Hematopoietic multipotent progenitor cell treated with erythropoietin and hydrocortisone succinate and interleukin-3 and kit ligand, for 15 days (in vitro differentiated cells): ENCODE measurements around the gene BARHL1.

Source experiments
- DNase-seq: peaks from one replicate; pipeline ENCODE4 v3.0.0-alpha.2; 2015; ENCODE audit warnings: low spot score

BARHL1 gene

GRCh38 chr9:132615774-132616173 is 33.4 kb downstream of the BARHL1 start:
- no peak for DNase-seq

- DNase-seq, result no peak
These were observed 34.3 kb downstream of the BARHL1 start for GRCh38 chr9:132616725-132617124.

- no peak for DNase-seq
These were observed 39.8 kb downstream of the BARHL1 start for GRCh38 chr9:132622159-132622558.

DNA sequence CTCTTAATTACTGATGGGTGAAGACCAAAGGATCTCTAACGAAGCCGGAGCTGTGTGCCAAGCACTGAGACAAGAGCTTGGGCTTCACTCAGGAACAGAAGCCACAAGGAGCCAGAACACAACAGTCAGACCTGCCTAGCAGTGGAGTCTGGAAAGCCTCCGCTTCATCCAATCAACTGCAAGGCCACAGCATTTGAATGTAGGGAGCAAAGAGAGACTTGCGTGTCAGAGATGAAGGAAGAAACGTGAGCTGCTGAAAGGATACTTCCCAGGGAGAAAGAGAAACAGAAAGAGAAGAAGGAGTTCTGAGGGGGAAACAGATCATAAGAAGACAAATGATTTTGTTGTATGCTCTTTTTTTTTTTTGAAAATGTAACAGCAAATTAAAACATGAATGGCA is 43.9 kb downstream of the BARHL1 start:
- no peak for DNase-seq

DNA sequence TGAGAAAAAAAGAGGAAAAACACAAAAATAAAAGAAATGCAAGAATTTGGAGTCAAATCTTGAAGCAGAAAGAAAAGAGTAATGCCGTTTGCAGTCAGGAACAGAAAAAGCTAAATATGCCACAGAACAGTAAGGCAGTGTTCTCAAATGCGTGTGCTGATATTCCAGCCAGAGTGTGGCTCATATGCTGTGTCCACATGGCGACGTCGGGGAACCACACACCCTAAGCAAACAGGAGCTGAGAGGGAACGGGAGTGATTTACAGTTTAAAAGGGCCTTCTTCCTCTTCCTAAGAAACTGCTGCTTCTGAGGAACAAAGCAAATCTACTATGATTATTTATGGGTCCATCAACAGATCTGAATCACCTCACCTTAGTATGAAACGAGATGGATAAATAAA is 44.7 kb downstream of the BARHL1 start:
- no peak for DNase-seq

- no peak for DNase-seq
These were observed 45.2 kb downstream of the BARHL1 start for GRCh38 chr9:132627594-132627993.

DNA sequence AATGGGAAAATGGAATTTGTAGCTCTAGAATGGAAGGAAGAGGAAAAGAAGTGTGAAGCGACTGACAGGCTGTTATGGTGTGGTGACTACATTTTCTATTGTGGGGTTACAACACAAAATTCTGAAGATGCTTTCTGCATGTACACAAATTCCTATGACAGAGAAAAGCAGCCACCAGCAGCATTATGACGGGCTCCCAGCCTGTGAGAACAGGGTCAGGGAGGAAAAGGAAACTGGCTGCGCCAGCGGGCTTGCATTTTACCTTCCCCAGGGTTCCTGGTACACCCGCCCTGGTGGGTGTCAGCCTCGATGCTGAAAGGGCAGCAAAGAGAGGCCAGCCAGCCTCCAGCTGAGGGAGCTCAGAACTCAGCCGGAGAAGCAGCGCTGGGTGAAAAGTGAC is 46.3 kb downstream of the BARHL1 start:
- no peak for DNase-seq

GRCh38 chr9:132630116-132630515 is 47.7 kb downstream of the BARHL1 start:
- DNase-seq, result no peak

DNA sequence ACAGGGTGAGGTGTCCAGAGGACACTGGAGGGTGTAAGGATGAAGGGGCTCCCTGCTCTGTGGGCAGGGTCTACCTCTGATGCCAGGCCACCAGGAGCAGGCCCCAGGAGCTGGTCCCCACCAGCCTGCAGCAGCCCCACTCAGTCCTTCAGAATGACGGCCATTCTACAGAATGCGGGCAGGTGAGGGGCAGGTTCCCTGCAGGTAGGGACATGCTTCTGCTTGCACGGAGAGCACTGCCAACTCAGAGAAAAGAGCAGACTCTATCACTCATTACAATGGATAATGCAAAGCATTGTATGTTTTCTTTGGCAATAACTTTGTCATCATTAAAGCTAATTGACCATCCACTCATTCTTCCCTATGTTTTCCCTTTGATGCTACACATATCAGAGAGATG is 48.4 kb downstream of the BARHL1 start:
- DNase-seq, result no peak

- no peak for DNase-seq
These were observed 48.9 kb downstream of the BARHL1 start for GRCh38 chr9:132631280-132631679.

DNA sequence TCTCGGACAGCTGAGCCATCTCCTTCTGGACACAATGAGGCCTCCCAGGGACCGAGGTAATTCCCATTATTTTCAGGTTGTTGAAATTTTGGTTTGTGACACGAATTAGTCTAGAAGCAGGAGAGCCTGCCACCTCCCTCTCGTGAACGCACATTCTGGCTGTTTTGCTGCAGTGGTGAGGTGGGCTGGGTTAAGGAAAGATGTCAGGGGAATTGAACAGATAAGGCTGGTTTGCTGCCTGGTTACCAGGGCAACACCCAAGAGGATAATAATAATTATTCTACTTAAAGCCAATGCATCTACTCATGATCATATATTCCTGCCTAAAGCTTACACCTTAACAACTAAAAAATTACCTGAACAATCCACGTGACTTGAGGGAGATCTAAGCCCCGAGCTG is 49.3 kb downstream of the BARHL1 start:
- peak; percentile 11 for DNase-seq

GRCh38 chr9:132632413-132633129 is 50.2 kb downstream of the BARHL1 start:
- DNase-seq, result no peak

- DNase-seq, result no peak
These were observed 51.9 kb downstream of the BARHL1 start for GRCh38 chr9:132634327-132634726.

DNA sequence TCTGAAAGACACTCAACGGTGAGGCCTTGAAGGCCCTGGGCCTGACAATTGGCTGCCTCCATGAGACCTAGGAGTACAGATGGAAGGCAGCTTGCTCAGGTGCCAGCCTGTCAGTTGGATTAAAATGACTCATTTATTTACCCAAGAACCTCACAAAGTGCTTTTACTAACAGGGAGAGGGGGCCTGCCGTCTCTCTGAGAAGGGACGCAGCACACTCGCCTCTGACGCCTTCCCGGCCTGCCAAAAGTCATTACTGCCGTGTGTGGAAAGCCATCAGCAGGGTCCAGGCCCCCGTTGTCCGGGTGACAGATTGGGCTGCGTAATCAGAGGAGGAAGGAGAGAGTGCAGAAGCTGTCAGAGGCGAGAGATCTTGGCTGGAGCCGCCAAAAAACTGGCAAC is 54.9 kb downstream of the BARHL1 start:
- DNase-seq, result no peak

- no peak for DNase-seq
These were observed 55.4 kb downstream of the BARHL1 start for GRCh38 chr9:132637801-132638200.

DNA sequence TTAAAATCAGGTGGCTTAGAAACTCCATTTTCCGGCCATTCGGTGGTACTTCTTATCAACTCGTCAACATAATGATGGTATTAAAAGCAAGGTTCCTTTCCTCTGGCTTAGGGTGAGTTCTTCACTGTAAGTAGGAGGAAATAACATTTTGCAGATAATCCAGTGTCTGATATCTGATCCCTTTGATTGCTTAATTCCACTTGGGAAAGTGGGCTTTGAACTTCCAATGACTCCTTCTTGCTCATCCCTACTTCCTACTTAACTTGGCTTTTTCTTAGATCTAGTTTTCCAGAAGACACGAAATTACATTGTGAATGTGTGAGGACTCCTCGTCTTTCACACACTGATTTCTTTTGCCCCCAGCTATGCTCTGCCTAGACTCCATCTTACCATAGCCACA is 55.8 kb downstream of the BARHL1 start:
- DNase-seq, result no peak

DNA sequence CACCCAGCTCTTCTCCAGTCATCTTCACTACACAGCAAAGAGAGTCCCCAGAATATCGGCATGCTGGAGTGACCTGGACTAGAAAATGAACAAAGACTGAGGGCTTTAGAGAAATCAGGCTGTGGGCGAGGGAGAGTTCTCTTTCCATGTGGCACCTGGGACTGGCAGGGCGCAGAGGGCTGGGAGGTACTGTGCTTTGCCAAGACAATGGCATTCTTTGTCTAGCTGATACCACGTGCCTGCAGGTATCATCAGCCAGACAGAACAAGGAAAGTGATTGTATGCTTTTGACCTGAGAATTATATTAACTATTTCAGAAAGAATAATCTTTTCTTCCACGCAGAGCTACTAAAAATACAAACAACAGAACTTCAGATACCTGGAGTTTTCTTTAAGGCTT is 56.9 kb downstream of the BARHL1 start:
- DNase-seq, result no peak
